Endometrial microvascular endothelial cells (primary cell): ENCODE results near the gene PRDX1. TPM values are rescaled to one million over a fixed set of nuclear protein-coding genes. Genes with fewer than 3 reads are reported as not detected.
"Not testable (repeated sequence)": the region's sequence is repeated elsewhere in the genome, so short reads cannot be mapped to it uniquely, and the experiment has no call there.

Experiments
- in situ Hi-C: cut with HindIII; loops from 2 replicates; pipeline ENCODE4 v1.10.0; 2017; ENCODE audit warnings: low sequenced_read_pairs, low pct_unique_long_range_greater_than_20kb; ENCODE audit errors: inconsistent ontology term
- total RNA-seq: library from RNA; depleted of rRNA; stranded (reverse); fragments of >200 nt; gene quantifications from one replicate; pipeline ENCODE4 v1.2.3, GENCODE V29; 2015; ENCODE audit errors: inconsistent ontology term

PRDX1 gene
- total RNA-seq, 1 donor from 2014 or later: 1,007 TPM

DNA sequence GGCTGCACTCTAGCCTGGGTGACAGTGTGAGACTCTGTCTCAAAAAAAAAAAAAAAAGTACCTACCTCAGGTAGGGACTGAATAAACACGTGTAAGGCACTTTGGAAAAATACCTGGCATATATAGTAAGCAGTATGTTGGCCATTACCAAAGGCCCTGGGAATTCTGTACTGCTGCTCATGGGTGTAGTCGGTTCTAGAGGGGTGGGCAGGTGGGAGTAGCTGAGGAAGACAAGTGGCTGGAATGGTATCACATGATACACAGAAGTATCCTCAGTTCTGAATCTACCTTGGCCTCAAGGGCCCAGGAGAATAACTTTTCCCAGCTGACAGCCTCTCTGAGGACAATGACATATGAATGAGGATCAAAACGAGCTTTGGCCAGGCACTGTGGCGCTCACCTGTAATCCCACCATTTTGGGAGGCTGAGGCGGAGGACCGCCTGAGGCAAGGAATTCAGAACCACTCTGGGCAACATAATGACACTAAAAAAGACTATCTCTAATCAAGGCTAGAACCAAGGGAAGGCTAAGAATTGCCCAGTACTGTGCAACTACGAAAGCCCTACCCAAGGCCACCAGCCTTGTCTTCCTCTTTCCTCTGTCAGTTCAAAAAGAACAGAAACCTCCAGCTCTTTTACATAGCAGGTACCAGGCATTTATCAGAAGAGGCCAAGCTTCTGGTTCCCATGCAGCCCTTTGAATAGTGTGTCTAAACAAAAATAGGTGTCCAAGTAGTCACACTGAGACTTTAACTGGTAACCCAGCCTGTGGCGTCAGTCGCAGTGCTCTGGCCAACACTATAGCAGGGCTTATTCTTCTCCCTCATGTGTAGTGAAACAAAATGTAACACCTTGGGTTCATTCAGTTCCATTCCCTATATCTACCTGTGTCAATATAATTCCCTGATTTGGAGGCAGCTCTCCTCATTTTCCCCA is 11.4 kb downstream of the PRDX1 start:
- in situ Hi-C loops: no loop called here

DNA sequence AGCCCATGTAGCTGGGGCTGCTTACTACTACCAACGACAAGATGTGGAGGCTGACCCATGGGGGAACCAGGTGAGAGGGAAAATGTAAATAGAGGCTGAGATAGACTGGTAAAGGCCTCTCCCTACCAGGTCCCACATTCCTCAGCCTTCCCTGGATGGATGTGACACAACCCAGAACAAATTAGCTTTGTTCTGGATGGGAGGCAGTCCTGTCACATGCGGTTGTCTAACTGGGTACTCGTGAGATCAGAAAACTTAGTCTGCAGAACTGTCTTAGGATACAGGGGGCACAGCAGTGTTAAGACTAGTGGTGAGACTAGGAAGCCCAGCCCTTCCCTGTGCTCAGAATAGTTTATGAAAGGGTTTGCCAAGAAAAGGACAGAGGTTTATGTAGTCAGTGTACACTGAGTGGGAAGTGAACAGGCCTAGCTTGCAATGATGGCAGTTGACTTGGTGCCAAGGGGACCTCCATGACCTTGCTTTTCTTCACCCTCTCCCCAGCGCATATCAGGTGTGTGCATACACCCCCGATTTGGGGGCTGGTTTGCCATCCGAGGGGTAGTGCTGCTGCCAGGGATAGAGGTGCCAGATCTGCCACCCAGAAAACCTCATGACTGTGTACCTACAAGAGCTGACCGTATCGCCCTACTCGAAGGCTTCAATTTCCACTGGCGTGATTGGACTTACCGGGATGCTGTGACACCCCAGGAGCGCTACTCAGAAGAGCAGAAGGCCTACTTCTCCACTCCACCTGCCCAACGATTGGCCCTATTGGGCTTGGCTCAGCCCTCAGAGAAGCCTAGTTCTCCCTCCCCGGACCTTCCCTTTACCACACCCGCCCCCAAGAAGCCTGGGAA is 13.2 kb downstream of the PRDX1 start:
- in situ Hi-C loops: no loop called here

DNA sequence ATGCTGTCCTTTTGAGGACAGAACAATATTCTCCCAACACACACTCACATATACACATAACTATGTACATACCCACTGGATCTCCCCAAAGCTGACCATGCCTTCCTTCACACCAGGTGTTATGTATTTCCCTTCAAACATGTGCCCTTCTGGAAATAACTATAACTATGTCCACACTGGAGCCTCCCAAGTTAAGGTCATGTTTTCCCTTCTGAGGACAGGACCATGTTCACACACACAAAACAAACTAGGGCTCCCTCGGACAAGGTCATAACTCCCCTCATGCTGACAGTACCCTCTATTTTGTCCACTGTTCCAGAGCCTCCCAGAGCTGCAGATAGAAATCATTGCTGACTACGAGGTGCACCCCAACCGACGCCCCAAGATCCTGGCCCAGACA is 13.8 kb downstream of the PRDX1 start:
- in situ Hi-C loops: no loop called here

DNA sequence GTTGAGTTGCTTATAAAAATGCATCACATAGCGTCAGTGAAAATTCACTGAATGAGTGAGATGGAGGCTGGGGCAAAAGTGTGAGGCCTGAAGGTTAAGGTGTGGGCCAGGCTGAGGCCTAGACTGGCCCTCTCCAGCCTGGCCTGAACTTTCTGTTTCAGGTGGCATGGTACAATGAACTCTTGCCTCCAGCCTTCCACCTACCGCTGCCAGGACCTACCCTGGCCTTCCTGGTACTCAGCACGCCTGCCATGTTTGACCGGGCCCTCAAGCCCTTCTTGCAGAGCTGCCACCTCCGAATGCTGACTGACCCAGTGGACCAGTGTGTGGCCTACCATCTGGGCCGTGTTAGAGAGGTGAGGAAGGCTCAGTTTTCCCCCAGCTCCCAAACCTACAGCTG is 14.5 kb downstream of the PRDX1 start:
- in situ Hi-C loops: no loop called here

DNA sequence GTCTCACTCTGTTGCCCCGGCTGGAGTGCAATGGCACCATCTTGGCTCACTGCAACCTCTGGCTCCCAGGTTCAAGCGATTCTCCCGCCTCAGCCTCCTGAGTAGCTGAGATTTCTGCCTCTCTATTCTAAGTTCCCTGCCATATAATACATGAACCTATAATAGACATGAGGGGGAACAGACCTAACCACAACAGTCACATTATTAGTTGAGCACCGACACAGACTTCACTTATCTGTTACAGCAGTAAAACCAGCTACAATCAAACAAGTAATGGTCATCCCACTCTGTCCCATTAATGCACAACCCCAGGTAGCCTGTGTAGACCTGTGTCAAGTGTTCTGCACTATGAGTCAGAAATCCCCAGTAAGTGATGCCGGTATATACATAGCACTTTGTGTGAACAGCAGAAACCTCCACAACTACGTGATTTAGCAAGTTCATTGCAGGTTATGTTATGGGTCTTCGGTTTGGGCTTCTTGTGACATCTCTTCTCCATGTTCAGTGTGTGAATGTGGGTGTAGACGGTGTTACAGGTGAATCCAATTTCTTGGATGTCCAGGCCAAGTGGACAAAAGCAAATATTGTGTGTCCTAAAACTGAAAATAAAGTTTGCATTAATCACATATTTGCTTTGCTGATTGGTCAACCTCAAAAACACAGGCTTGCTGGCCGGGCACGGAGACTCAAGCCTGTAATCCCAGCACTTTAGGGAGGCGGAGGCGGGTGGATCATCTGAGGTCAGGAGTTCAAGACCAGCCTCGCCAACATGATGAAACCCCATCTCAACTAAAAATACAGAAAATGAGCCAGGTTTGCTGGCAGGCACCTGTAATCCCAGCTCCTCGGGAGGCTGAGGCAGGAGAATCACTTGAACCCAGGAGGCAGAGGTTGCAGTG is 18.0 kb downstream of the PRDX1 start:
- in situ Hi-C loops: no loop called here

DNA sequence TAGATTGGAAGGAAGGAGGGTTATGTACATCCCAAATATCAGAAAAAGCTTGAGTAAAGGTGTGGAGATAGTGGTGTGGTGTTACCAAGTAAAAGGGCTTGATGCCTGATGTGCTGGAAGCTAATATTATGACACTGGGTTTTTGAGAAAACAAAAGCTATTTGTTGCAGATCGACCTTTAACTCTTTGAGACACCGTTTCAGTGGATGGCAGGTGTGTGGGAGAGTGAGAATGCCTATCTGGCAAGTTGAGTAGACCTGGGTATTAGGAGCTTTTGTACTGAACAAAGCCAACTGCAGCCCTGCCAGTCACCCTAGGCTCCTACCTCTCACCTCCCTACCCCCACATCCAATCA is 20.2 kb downstream of the PRDX1 start:
- in situ Hi-C loops: no loop called here

DNA sequence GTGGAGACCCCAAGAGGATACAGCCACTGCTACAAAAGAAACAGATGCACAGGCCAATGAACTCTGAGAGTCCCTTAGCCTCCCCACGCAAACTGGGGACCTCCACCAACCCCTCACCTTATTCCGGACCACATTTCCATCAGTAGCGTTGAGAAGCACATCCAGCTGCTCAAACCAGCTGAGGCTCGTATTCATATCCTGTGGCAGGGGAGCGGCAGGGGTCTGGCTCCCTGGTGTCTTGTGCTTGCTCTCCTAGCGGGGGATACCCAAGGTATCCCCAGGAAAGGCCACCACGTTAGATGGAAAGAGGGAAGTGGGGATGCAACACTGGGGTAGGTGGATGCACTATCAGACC is 22.3 kb downstream of the PRDX1 start:
- in situ Hi-C loops: no loop called here

DNA sequence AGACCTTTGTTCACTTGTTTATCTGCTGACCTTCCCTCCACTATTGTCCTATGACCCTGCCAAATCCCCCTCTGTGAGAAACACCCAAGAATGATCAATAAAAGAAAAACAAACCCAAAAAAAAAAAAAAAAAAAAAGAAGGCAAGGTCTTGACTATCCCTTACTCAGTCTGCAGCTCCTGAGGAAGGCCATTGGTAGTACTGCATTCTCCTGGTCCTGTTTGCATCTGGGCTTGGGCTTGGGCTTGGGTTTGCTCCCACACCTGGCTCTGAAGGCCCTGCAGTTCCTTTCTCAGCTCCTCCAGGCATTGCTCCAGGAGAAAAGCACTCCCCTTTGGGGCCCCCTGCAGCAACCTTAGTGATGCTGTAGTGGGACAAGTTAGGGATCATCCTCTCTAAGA is 23.4 kb downstream of the PRDX1 start:
- in situ Hi-C loops: no loop called here

DNA sequence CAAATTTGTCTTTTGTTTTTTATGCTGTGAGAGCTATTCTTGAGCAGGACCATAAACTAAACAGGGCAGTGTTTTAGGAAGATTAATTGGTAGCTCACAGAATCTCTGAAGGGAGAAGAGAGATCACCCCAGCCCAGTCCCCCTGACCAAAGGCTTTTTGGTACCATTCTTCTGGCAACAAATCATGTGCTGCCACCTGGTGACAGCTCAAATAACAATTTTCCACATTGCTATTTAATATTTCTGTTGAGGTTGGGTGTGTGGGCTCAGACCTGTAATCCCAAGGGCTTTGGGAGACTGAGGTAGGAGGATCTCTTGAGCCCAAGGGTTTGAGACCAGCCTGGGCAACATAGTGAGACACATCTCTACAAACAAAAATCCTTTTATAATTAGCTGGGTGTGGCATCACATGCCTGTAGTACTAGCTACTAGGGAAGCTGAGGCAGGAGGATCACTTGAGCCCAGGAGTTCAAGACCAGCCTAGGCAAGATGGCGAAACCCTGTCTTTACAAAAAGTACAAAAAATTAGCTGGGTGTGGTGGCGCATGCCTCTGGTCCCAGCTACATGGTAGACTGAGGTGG is 28.5 kb downstream of the PRDX1 start:
- in situ Hi-C loops: no loop called here

DNA sequence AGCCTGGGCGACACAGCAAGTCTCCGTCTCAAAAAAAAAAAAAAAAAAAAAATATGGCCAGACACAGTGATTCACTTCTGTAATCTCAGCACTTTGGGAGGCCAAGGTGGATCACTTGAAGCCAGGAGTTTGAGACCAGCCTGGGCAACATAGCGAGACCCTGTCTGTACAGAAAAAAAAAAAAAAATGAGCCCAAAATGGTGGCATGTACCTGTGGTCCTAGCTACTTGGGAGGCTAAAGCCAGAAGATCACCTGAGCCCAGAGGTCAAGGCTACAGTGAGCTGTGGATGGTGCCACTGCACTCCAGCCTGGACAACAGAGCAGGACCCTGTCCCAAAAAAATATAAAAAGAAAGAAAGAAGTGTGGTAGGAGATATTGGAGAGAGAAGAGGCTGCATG is 29.0 kb downstream of the PRDX1 start:
- in situ Hi-C loops: no loop called here

DNA sequence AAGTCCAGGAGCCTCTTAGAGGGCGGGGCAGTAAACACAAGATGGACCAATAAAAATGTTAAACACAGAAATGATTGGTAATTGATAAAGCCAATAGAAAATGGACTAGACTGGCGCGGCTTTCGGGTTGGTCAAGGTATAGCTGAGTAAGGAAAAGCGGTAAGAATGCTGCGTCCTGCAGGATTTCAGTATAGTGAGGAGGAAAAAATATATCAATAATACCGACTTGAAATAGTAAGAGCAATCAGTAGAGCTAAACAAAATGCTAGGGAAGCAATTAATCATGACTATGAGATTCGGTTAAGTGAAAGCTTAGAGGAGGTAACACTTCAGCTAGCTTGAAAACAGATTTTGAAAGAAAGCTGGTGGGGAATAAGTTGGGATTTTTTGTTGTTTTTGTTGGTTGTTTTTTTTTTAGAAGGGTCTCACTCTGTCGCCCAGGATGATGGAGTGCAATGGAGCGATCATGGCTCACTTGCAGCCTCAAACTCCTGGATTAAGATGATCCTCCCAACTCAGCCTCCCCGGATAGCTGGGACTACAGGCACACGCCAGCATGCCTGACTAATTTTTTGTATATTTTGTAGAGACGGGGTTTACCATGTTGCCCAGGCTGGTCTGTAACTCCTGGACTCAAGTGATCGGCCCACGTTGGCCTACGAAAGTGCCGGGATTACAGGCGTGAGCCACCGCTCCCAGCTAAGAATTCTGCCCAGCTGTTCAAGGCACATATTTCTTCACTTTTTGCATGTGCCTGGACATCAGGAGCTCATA is 30.0 kb downstream of the PRDX1 start:
- in situ Hi-C loops: no loop called here

DNA sequence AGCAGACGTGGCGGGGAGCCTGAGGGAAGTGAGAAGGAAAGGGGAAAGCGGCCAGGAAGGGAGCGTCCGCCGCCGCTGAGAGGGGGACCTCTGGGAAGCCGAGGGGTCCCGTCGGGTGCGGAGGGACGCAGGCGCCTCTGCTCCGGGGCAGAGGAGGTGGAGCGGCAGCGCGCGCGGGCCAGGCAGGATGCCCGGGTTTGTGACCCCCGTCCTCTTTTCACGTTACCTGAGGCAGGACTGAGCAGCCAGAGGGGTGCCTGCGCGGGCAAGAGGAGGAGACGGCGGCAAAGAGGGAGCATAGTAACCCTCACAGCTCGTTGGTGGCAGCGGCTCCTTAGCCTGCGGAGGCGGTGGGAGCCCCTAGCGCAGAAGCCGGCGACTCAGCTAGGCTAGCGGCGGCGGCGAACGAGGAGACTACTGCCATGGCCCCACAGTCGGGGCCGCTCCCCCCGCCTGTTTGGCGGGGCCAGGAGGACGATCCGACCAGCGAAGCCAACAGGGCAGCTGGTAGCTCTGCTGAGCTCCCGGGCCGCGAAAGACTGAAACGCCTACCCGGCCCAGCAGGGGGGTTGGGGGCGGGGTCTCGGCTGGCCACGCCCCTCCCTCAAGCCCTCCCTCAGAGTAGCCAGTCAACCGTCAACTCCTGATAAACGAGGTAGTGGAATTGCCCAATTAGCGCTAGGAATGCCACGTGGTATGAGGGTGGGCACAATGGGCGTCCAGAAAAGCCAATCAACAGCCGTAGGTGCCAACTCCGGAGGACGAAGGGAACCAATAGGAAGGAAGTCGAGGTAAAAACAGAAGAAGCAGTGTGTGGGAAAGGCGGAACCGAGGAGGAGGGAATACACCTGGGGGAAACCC is 30.8 kb downstream of the PRDX1 start, which contains the start of gene TESK2:
TSS of gene TESK2 (minus strand) at position 538 of the 861 bp plus-strand sequence. CDS start 33,378 bp downstream, outside the sequence.
- in situ Hi-C loops: no loop called here

DNA sequence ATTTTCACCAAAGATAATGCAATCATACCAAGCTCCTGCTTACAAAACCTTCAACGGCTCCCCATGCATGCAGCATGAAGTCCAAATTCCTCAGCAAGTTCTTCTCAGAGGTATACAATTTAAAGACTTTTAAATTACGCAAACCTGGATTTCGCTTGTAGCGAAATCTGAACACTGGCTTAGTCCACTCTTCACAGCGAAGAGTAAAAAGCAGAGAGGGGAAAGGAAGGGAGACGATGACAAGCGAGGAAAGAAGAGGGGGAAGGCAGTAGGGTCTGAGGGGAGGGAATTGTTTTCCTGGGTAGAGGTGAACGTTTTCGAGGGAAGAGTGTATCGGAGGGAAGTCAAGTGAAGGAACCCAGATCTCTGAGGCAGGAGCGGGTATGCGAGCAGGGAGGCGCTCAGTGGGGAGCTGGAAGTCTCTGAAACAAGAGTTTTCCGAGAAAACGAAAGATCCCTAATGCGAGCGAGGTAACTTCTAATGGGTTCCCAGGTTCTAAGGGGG is 31.5 kb downstream of the PRDX1 start:
- in situ Hi-C loops: no loop called here

DNA sequence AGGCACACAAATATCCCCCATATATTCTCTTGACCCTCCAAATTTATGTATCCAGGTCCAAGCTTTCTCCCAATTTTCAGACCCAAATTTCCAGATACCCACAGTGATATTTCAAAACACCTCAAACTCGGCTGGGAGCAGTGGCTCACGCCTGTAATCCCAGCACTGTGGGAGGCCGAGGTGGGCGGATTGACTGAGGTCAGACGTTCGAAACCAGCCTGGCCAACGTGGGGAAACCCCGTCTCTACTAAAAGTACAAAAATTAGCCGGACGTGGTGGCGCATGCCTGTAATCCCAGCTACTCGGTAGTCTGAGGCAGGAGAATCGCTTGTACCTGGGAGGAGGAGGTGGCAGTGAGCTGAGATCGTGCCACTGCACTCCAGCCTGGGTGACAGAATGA is 32.3 kb downstream of the PRDX1 start:
- in situ Hi-C loops: not testable (repeated sequence)

DNA sequence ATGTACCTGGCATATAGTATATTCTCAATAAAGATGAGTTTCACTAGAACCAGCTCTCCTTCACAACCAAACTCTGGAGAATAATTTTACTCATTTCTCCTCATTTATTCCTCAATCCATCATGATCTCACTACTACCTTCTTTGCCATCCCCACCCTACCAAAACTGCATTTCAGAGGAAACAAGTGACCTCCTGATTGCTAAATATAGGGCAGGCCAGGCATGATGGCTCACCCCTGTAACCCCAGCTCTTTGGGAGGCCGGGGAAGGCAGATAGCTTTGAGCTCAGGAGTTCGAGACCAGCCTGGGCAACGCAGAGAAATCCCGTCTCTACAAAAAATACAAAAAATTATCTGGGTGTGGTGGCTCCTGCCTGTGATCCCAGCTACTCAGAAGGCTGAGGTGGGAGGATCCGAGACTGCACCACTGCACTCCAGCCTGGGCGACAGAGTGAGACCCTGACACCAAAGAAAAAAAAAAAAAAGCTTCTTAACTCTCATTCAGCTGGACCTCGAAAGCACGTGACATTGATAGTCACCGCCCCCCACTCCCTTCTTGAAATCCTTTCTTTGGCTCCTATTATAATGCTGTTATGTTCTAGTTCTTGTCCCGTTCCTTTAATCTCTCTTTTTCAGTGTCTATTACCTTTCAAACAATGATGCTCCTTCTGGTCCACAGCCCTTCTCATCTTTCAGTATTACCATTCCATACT is 32.9 kb downstream of the PRDX1 start:
- in situ Hi-C loops: no loop called here

DNA sequence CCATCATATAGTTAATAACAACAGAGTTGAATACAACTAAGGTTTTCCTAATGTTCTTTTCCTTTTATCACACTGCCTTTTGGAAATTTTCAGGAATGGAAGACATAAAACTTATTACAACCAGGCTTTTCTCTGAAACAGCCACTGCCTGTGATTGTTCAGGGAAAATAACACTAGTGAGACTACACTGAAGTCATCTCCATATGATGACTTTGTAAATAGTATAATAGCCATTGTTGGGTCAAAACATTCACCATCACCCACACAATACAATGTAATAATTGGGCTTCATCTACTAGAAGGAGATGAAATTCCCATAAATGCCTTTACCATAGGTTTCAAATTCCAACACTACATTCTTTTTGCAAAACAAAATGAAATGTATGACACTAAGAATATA is 35.7 kb downstream of the PRDX1 start:
- in situ Hi-C loops: no loop called here
